Adrenal gland (tissue), 12 donors: Measurements from ENCODE around the gene ZIC1. TPM values are rescaled to one million over a fixed set of nuclear protein-coding genes. Genes with fewer than 3 reads are reported as not detected.

ENCODE experiments used
- DNase-seq, 7 donors: peaks; one replicate each; pipeline ENCODE4 v3.0.0-alpha.2; 2019 to 2020
- H3K27ac ChIP-seq, 5 donors: fragments of 200-600 bp; sonication (generic) in 4 of 5; 1 replicate in 3 of 5; 2 replicates in 2 of 5; pipeline versions ENCODE4 v1.5.1 to v1.8.0; 2016 to 2020; ENCODE audit warnings: mild to moderate bottlenecking in 1 of 5
- H3K27me3 ChIP-seq: fragments of 200-600 bp; 2 replicates; pipeline ENCODE4 v1.8.0; 2021
- H3K36me3 ChIP-seq, 2 donors: fragments of 200-600 bp; replicated peaks in 1 of 2; 1 replicate in 1 of 2; 2 replicates in 1 of 2; pipeline versions ENCODE4 v1.5.1 to v1.8.0; 2018 to 2022
- H3K4me1 ChIP-seq, 2 donors: fragments of 200-600 bp; replicated peaks in 1 of 2; 1 replicate in 1 of 2; 2 replicates in 1 of 2; pipeline versions ENCODE4 v1.5.1 to v1.8.0; 2018 to 2021
- H3K4me3 ChIP-seq, 4 donors: fragments of 200-600 bp; sonication (generic) in 3 of 4; one replicate each; pipeline ENCODE4 v1.5.1; 2016 to 2018
- H3K9me3 ChIP-seq, 3 donors: fragments of 200-600 bp; sonication (generic) in 1 of 3; replicated peaks in 1 of 3; 1 replicate in 2 of 3; 2 replicates in 1 of 3; pipeline versions ENCODE4 v1.5.1 to v1.8.0; 2016 to 2021
- CTCF ChIP-seq, 6 experiments: fragments of 450-650 bp in 4 of 6; fragments of 200-600 bp in 2 of 6; sonication (generic) in 1 of 6; IDR thresholded peaks; 1 replicate in 5 of 6; 2 replicates in 1 of 6; pipeline versions ENCODE4 v1.5.1 to v1.8.0; 2016 to 2021; ENCODE audit warnings: antibody characterized with exemption in 6 of 6, mild to moderate bottlenecking in 2 of 6, moderate library complexity in 1 of 6
- POLR2A ChIP-seq, 2 donors: fragments of 450-650 bp; IDR thresholded peaks; one replicate each; pipeline ENCODE4 v1.6.1; 2017; ENCODE audit warnings: antibody characterized with exemption in 2 of 2, mild to moderate bottlenecking in 2 of 2, moderate library complexity in 1 of 2
- WGBS, 4 donors: extraction: QIAGEN DNeasy Blood & Tissue Kit in 2 of 4; methylation state at CpG; one replicate each; pipeline versions ENCODE4 v1.1.5 to v1.1.7; 2013 to 2017; 5-methylcytosine and 5-hydroxymethylcytosine counted together
- intact Hi-C, 2 donors: fragments of 100-400 bp; cut with DNase I; formaldehyde crosslinking; loops; one replicate each; pipeline versions ENCODE4 v1.14.1 to v1.15.0; 2022 to 2023
- polyA plus RNA-seq, 3 donors: library from polyadenylated mRNA; stranded (reverse); fragments of 200-250 nt in 2 of 3; fragments of 350-450 nt in 1 of 3; fragmentation: Illumina TruSeq in 1 of 3; extraction: RNeasy Lipid Tissue Mini Kit (QIAGEN cat#74804) in 1 of 3; gene quantifications; one replicate each; pipeline ENCODE4 v1.2.3, GENCODE V29; 2013 to 2014
- total RNA-seq, 9 donors: library from RNA; depleted of rRNA in 4 of 9; stranded (reverse); fragments of >200 nt in 4 of 9; fragments of 120-200 nt in 1 of 9; fragmentation: NEBNext Ultra II Directional in 1 of 9; extraction: Animal tissue kit (Norgen Biotek cat#: 25700) in 1 of 9; gene quantifications; one replicate each; pipeline versions ENCODE4 v1.1.0 to v1.2.4, GENCODE V29; 2013 to 2023
- donor health status: healthy with polysubstance abuse.
- donor health status: Bipolar disorder and iron deficiency.
- donor health status: DM: yes; HTN: yes; CAD: no.
- donor health status: DM: no; HTN: no; CAD: no.
- donor health status: DM: no; HTN: no; CAD: no.
- donor health status: DM: yes; HTN: yes; CAD: no.

The ZIC1 gene
- total and polyA plus RNA-seq, 12 donors = 0.08 to 0.64 (median 0.32) TPM; not detected in 9

GRCh38 chr3:147379651-147380050, 29.5 kb upstream of the ZIC1 start:
- peaks cover 75% of the 10 kb centered on the region for H3K27me3 ChIP-seq
- intact Hi-C loops = no loop called here
- 7 to 9% (median 8%) methylated on average over 10 of the region's 10 CpGs for WGBS, 4 donors
- TF ChIP-seq POLR2A (IDR thresholded peaks at IDR 0.05) (no peak), CTCF (IDR thresholded peaks at IDR 0.05) (no peak)
- H3K27ac ChIP-seq = no peak overlapping the region
- H3K36me3 ChIP-seq = no peaks in the 10 kb centered on the region
- no peaks in the 10 kb centered on the region for H3K4me1 ChIP-seq
- DNase-seq = no peak
- no peaks in the 10 kb centered on the region for H3K9me3 ChIP-seq
- no peak overlapping the region for H3K4me3 ChIP-seq

GRCh38 chr3:147380387-147380951, 28.7 kb upstream of the ZIC1 start:
- Histone ChIP-seq H3K4me1 (no peaks in the 10 kb centered on the region), H3K27me3 (peaks cover 77% of the 10 kb centered on the region), H3K27ac (no peak overlapping the region), H3K9me3 (no peaks in the 10 kb centered on the region), H3K36me3 (no peaks in the 10 kb centered on the region), H3K4me3 (no peak overlapping the region)
- WGBS, 4 donors = 8 to 13% (median 10%) methylated on average over 24 to 26 of the region's 26 CpGs
- intact Hi-C loops = no loop called here
- no peak for DNase-seq
- TF ChIP-seq POLR2A (IDR thresholded peaks at IDR 0.05) = no peak
- no peak for TF ChIP-seq CTCF (IDR thresholded peaks at IDR 0.05)

- Histone ChIP-seq H3K9me3 (no peaks in the 10 kb centered on the region), H3K27ac (no peak overlapping the region), H3K36me3 (no peaks in the 10 kb centered on the region), H3K27me3 (peaks cover 77% of the 10 kb centered on the region), H3K4me3 (no peak overlapping the region), H3K4me1 (no peaks in the 10 kb centered on the region)
- TF ChIP-seq POLR2A (IDR thresholded peaks at IDR 0.05) (no peak), CTCF (IDR thresholded peaks at IDR 0.05) (no peak)
- DNase-seq = no peak
- 23 to 58% (median 27%) methylated on average over 1 to 3 of the region's 3 CpGs for WGBS, 4 donors
- intact Hi-C loops = no loop called here
Measured at GRCh38 chr3:147380977-147381376, 28.2 kb upstream of the ZIC1 start.

GRCh38 chr3:147381596-147381995, 27.6 kb upstream of the ZIC1 start:
- Histone ChIP-seq H3K27me3 (peaks cover 78% of the 10 kb centered on the region), H3K4me3 (no peak overlapping the region), H3K36me3 (no peaks in the 10 kb centered on the region), H3K27ac (no peak overlapping the region), H3K4me1 (no peaks in the 10 kb centered on the region), H3K9me3 (no peaks in the 10 kb centered on the region)
- no peak for DNase-seq
- TF ChIP-seq POLR2A (IDR thresholded peaks at IDR 0.05) = no peak
- no peak for TF ChIP-seq CTCF (IDR thresholded peaks at IDR 0.05)
- 9 to 19% (median 11%) methylated on average over 6 of the region's 6 CpGs for WGBS, 4 donors
- intact Hi-C loops = no loop called here
